ENCODE results near the gene GSN.

The GSN gene

DNA sequence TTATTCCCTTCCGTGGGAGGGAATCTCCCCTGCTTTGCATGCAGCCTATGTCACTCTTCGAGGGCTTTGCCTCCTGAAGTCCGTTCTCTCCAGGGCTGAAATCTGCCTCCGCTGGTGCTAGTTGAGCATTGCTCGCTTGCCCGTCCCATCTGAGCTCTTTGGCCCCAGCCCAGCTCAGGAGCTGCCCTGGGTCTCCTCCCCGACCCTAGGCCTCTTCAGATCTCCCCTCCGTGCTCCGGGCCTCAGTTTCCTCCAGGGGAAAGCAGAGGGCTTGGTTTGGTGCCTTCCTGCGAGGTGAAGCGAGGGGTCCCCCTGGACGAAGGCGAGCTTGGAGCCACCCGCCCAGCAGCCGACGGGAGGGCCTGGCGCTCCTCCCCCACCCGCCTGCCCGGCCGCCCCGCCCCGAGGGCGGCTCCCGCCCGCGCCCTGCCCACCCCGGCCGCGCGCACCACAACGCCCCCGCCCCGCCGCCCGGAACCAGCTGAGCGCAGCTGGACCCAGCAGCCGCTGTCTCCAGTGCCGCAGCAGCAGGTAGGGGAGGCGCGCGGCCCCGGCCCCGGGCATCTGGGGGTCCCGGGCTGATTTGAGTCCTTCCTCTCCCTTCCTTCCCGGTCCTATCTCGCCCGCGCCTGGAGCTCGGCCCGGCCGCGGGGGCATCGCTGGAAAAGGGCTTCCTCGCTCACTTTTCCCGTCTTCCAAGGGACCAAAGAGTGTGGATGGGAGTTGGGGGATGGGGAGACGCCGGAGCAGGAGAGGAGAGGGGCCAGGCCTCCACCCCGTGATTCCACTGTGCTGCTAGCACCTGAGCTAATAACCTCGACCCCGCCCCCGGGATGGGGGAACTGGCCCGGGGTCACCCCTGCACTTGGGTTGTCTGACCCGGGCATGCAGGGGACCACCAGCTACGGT, at the start of gene GSN:
Gene GSN, plus strand, starts transcription at position 474 of the 909 bp plus-strand sequence. CDS start 33,810 bp downstream, outside the sequence.
- no peak for DNase-seq (ENCODE audit: low read depth)

- no peak for DNase-seq (ENCODE audit: low read depth)
Observed at GRCh38 chr9:121218357-121219027, 49.5 kb upstream of the GSN start.

- DNase-seq (ENCODE audit: low read depth), result no peak
Observed at GRCh38 chr9:121219530-121219929, 48.4 kb upstream of the GSN start.

DNA sequence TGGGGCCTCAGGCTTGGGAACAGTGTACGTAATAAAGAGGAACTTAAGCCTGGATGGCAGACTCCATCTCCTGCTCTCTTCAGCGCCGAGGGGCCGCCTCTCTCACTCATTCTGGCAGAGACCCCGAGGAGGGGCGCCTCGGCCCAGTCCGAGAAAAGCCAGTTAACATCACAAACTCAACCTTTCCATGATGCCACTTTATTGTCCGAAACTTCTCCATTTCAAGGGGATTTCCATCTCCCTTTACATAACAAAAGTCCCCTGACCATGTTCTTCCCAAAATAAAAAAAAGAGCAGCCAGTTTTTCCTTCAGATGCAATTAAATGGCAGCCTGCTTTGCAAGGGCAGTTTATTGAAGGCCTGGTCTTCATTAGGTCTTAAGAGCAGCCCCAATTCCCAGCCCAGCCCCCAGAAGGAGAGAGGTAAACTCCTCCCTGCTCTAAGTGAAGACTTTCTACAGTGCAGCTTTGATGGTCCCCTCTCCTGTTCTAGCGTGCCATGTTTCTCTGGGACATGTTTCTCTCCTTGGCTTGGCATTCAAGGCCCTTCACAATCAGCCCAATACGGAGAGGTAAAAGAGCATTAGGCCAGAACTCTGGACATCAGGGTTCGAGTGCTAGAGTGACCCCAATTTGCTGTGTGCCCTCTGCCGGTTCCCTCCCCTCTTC, 46.8 kb upstream of the GSN start:
- DNase-seq (ENCODE audit: low read depth), result no peak

GRCh38 chr9:121221664-121222055, 46.3 kb upstream of the GSN start:
- no peak for DNase-seq (ENCODE audit: low read depth)

DNA sequence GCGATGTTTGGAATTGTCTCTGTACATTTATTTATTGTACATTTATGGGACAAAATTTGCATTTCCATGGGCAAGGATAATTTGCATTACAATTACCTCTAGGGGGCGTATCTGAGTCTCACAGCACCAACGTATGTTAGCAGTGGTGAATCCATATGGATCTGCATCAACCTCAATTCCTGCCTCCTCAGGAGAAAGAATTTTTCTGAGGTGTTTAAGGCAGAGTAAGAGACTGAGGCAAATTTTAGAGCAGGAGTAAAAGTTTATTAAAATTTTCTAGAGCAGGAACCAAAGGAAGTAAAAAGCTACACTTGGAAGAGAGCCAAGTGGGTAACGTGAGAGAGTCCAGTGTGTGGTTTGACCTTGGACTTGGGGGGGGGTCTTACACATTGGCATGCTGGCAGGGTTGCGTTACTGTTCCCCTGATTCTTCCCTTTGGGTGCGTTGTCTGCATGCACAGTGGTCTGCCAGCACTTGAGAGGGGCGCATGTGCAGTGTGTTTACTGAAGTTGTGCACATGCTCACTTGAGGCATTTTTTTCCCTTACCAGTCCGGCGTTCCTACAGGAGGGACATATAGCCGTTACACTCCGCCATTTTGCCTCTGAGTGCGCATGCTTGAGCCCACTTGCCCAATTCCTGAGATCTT, 45.3 kb upstream of the GSN start:
- no peak for DNase-seq (ENCODE audit: low read depth)

DNA sequence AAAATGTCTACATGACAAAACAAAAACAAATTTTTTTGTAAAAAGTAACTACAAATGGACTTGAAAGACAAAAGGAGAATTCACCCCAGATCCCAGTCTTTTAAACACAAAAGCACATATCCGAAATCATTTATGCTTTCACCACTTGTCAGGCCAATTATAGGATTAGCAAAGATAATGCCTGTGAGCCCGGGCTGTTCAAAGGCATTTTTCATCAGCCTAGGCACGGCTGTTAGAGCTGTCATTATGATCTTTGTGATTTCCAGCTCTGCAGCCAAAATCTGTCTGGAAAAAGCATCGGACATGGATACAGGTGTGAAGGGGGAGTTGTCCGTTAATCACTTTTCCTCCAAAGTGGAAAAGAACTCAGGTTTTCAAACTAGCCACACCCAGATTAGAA, 42.7 kb upstream of the GSN start:
- no peak for DNase-seq (ENCODE audit: low read depth)

GRCh38 chr9:121226175-121226574, 41.8 kb upstream of the GSN start:
- no peak for DNase-seq (ENCODE audit: low read depth)

DNA sequence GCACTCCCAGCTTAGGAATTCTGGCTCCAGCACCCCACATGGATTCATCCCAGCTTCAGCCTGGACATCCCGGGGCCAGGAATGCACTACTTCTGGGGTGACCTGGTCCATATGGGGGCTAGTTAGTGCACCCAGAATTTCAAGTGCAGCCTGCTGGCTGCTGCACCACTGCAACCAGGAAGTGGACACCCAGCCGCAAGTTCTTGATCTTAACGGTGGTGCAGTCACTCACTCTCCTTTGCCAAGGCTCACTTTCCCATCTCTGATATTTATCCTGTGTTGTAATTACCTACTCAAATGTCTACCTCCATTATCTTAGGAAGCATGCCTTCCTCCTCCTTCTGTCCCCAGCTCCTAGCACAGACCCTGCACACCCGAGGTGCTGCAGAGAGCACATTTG, 40.1 kb upstream of the GSN start:
- DNase-seq (ENCODE audit: low read depth), result no peak

DNA sequence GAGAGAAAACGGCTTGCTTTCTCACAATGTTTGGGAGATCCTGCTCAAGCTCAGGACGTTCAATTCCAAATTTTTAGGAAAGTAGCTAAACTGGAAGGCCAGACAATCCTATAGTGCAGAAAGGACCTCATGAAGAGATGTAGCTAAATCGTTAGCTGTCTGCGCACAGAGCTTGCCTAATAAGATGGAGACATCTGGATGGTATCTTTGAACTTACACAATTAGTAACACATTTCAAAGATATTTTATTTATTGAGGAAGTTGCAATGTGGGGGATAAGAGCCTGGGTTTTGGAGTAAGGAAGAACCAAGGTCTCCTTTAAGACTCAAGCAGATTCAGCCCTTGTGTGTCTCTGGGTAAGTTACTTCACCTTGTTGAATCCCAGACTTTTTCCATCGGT, 37.7 kb upstream of the GSN start:
- DNase-seq (ENCODE audit: low read depth), result no peak

- DNase-seq (ENCODE audit: low read depth), result no peak
Observed at GRCh38 chr9:121232251-121232650, 35.7 kb upstream of the GSN start.

- DNase-seq (ENCODE audit: low read depth), result no peak
Observed at GRCh38 chr9:121233906-121234831, 33.8 kb upstream of the GSN start.

- no peak for DNase-seq (ENCODE audit: low read depth)
Observed at GRCh38 chr9:121234832-121235161, 33.2 kb upstream of the GSN start.

- DNase-seq (ENCODE audit: low read depth), result no peak
Observed at GRCh38 chr9:121235512-121235911, 32.5 kb upstream of the GSN start.

- DNase-seq (ENCODE audit: low read depth), result no peak
Observed at GRCh38 chr9:121237916-121238315, 30.0 kb upstream of the GSN start.

DNA sequence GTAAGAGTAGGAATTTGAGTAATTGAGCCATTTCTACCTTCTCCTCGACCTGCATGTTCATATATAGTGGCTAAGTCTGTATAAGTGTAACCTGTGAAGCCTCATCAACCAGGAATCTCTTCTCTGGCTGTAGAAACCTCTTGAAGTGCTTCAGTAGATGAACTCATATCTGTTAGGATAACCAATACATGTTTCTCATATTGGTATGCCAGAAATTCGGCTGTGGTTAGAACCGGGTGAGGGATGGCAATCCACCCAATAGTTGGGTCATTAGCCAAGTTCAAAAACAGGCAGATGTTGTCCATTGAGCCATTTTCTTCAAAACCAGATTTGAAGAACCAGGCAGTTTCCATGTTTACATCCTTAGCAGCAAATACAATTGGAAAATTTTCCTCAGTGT, 28.9 kb upstream of the GSN start:
- DNase-seq (ENCODE audit: low read depth), result no peak

GRCh38 chr9:121239851-121240250, 28.1 kb upstream of the GSN start:
- DNase-seq (ENCODE audit: low read depth), result no peak

DNA sequence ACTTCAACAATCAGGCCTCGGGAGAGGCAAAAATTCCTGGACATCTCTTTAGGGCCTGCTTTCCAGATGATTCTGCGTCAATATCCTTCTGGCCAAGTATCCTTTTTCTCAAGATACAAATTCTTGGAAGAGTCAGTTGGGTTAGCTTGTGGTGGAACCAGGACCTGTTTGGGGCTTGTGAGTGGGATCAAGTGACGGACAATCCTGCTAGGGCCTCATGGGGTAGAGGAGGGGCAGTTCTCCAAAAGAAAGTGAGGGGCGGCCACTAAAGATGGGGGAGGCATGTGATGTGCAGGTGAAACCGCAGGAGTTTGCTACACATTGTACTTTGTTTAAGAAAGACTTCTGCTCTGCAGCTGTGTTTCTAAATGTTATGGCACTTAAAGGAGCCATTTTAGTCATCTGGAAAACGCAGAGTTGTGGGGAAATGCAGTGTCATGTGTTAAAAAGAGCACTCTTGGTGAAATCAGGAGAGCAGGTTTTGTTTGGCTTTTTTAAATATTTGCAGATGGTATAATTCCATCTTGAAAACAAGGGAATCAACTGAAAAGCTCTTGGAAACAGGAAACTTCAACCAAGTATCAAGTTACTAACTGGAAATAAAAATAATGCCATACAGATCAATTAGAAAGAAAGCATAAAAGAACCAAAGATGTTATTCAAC, 27.4 kb upstream of the GSN start:
- no peak for DNase-seq (ENCODE audit: low read depth)

DNA sequence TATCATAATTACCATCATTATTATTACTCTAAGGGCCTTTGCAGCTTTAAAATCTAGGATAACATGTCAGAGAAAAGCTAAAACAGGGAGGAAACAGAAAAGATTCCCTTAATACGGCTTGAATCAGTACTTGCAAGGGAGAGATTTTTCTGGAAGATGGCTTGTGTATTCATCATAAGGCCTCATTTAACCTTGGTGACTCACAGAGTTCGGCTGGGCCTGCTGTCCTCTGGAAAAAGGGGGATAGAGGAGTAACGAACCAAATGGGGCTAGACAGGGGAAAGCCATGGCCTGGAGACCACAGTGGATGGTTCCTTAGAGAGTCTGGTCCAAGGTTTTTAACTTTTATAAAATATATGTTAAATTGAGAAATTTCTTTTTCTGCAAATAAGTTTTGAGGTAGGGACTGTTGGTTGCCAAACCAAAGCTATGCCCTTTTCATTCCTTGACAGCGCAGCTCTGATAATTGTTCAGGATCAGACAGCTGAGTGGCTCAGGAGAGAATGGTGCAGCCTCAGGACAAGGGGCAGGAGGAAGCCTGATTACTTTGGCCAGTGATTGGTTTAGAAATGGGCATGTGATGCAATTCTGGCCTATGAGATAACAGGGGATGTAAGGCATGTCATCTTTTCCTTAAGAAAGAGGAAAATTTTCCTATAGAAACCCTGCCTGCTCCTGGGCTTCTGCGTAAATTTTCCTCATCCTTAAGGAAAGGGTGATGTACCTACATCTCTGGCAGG, 25.6 kb upstream of the GSN start:
- no peak for DNase-seq (ENCODE audit: low read depth)

GRCh38 chr9:121242959-121243346, 25.0 kb upstream of the GSN start:
- no peak for DNase-seq (ENCODE audit: low read depth)
